GM19238 (cell line): ENCODE measurements around the gene NR3C2.
"Not testable (repeated sequence)": the region's sequence is repeated elsewhere in the genome, so short reads cannot be mapped to it uniquely, and the experiment has no call there.

Experiments
- DNase-seq: peaks from one replicate; pipeline ENCODE4 v3.0.0; 2011; ENCODE audit warnings: low spot score; ENCODE audit not compliant: insufficient read length

NR3C2 gene

GRCh38 chr4:148369919-148370318 lies 72.3 kb downstream of the NR3C2 start:
- no peak for DNase-seq

GRCh38 chr4:148367756-148368155 lies 74.5 kb downstream of the NR3C2 start:
- no peak for DNase-seq

- DNase-seq = no peak
Measured at GRCh38 chr4:148366251-148366650, 76.0 kb downstream of the NR3C2 start.

GRCh38 chr4:148364525-148364924 lies 77.7 kb downstream of the NR3C2 start:
- no peak for DNase-seq

- DNase-seq = no peak
Measured at GRCh38 chr4:148359769-148360168, 82.4 kb downstream of the NR3C2 start.

- no peak for DNase-seq
Measured at GRCh38 chr4:148355442-148356123, 86.6 kb downstream of the NR3C2 start.

- DNase-seq = no peak
Measured at GRCh38 chr4:148354186-148354585, 88.0 kb downstream of the NR3C2 start.

- no peak for DNase-seq
Measured at GRCh38 chr4:148353571-148353970, 88.6 kb downstream of the NR3C2 start.

- DNase-seq = no peak
Measured at GRCh38 chr4:148349153-148349552, 93.1 kb downstream of the NR3C2 start.

- DNase-seq = no peak
Measured at GRCh38 chr4:148346657-148347056, 95.6 kb downstream of the NR3C2 start.

GRCh38 chr4:148345509-148345908 lies 96.7 kb downstream of the NR3C2 start:
- DNase-seq = no peak

- DNase-seq = no peak
Measured at GRCh38 chr4:148344941-148345340, 97.3 kb downstream of the NR3C2 start.

GRCh38 chr4:148344352-148344751 lies 97.9 kb downstream of the NR3C2 start:
- no peak for DNase-seq

- no peak for DNase-seq
Measured at GRCh38 chr4:148341980-148342800, 100.0 kb downstream of the NR3C2 start.

GRCh38 chr4:148335133-148335532 lies 107.1 kb downstream of the NR3C2 start:
- no peak for DNase-seq

GRCh38 chr4:148333265-148333664 lies 108.9 kb downstream of the NR3C2 start:
- DNase-seq = no peak

GRCh38 chr4:148332486-148332885 lies 109.7 kb downstream of the NR3C2 start:
- no peak for DNase-seq

- DNase-seq = no peak
Measured at GRCh38 chr4:148330724-148331123, 111.5 kb downstream of the NR3C2 start.

GRCh38 chr4:148330161-148330560 lies 112.1 kb downstream of the NR3C2 start:
- no peak for DNase-seq

- DNase-seq = no peak
Measured at GRCh38 chr4:148329751-148330150, 112.5 kb downstream of the NR3C2 start.

- no peak for DNase-seq
Measured at GRCh38 chr4:148327683-148328082, 114.5 kb downstream of the NR3C2 start.

- DNase-seq = not testable (repeated sequence)
Measured at GRCh38 chr4:148323316-148323715, 118.9 kb downstream of the NR3C2 start.

GRCh38 chr4:148315049-148315448 lies 127.2 kb downstream of the NR3C2 start:
- DNase-seq = no peak
